Medulla oblongata (tissue), 1 donor: ENCODE results near the gene NUP153.

ENCODE experiments used
- DNase-seq: peaks from one replicate; pipeline ENCODE4 v3.0.0-alpha.2; 2015; ENCODE audit errors: extremely low spot score

Gene NUP153

GRCh38 chr6:17663226-17663625, 43.5 kb downstream of the NUP153 start:
- no peak for DNase-seq

GRCh38 chr6:17662585-17662984, 44.1 kb downstream of the NUP153 start:
- DNase-seq: no peak

GRCh38 chr6:17656644-17657043, 50.1 kb downstream of the NUP153 start:
- no peak for DNase-seq

GRCh38 chr6:17656092-17656491, 50.6 kb downstream of the NUP153 start:
- no peak for DNase-seq

GRCh38 chr6:17653198-17653882, 53.4 kb downstream of the NUP153 start:
- no peak for DNase-seq

GRCh38 chr6:17650656-17651309, 55.9 kb downstream of the NUP153 start:
- no peak for DNase-seq

- no peak for DNase-seq
These were observed 58.0 kb downstream of the NUP153 start for GRCh38 chr6:17648745-17649144.

GRCh38 chr6:17640477-17640917, 66.2 kb downstream of the NUP153 start:
- no peak for DNase-seq

GRCh38 chr6:17638212-17638715, 68.5 kb downstream of the NUP153 start:
- DNase-seq: no peak

- no peak for DNase-seq
These were observed 71.2 kb downstream of the NUP153 start for GRCh38 chr6:17635568-17635967.

- no peak for DNase-seq
These were observed 73.1 kb downstream of the NUP153 start for GRCh38 chr6:17633465-17634188.

GRCh38 chr6:17632934-17633333, 73.8 kb downstream of the NUP153 start:
- DNase-seq: no peak

- DNase-seq: no peak
These were observed 76.1 kb downstream of the NUP153 start for GRCh38 chr6:17630511-17631073.

GRCh38 chr6:17629824-17630510, 76.8 kb downstream of the NUP153 start:
- DNase-seq: no peak

GRCh38 chr6:17628873-17629272, 77.9 kb downstream of the NUP153 start:
- DNase-seq: no peak

GRCh38 chr6:17624396-17624795, 82.3 kb downstream of the NUP153 start:
- no peak for DNase-seq

GRCh38 chr6:17622144-17622543, 84.6 kb downstream of the NUP153 start:
- peak; percentile 12 for DNase-seq

GRCh38 chr6:17621003-17621402, 85.7 kb downstream of the NUP153 start:
- DNase-seq: peak; percentile 9

GRCh38 chr6:17615794-17616193, 90.9 kb downstream of the NUP153 start:
- DNase-seq: no peak

- DNase-seq: no peak
These were observed 94.7 kb downstream of the NUP153 start for GRCh38 chr6:17612048-17612447.

GRCh38 chr6:17610835-17611234, 95.9 kb downstream of the NUP153 start:
- DNase-seq: no peak

- DNase-seq: no peak
These were observed 100.1 kb downstream of the NUP153 start for GRCh38 chr6:17606606-17607005.
